Measurements from ENCODE around the gene PPFIA4. TPM values are rescaled to one million over a fixed set of nuclear protein-coding genes. Genes with fewer than 3 reads are reported as not detected.

Gene PPFIA4
- total and polyA plus RNA-seq, 2 donors (not counting 3 experiments of a cell fraction or from before 2014, with no cell fraction given), result 0.17 to 0.22 TPM

DNA sequence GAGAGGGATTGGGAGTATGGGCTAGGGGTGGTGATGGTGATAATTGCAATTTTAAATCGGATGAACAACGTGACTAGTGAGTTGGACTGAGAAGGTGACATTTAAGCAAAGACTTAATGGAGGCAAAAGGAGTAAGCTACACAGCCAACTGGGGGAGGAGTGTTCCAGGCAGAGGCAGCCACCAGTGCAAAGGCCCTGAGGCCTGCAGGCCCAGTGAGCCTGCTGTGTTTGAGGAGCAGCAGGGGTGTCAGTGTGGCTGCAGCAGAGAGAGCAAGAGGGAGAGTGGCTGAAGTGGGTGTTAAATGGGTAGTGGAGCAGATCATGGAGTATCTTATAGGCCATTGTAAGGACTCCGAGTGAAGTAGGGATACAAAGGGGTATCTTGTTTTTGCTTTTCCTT lies 40.7 kb downstream of the PPFIA4 start:
- intact Hi-C loops (cut with micrococcal nuclease), result no loop called here
- Histone ChIP-seq H3K4me2 (ENCODE audit: insufficient read depth, low read length) (no peak overlapping the region), H4K20me1 (replicated peaks; ENCODE audit: control insufficient read depth, extremely low read depth, insufficient read depth, low read length) (no peaks in the 10 kb centered on the region), H3K79me2 (ENCODE audit: control insufficient read depth, insufficient read depth, low read length) (no peaks in the 10 kb centered on the region), H3K36me3 (ENCODE audit: control insufficient read depth in 2 of 2, extremely low read depth in 1 of 2, insufficient read depth in 2 of 2, low read length in 2 of 2) (no peaks in the 10 kb centered on the region), H3K4me1 (ENCODE audit: control insufficient read depth, extremely low read depth, insufficient read depth, low read length) (no peaks in the 10 kb centered on the region), H2AFZ (ENCODE audit: low read depth, low read length) (no peak overlapping the region), H3K27ac (ENCODE audit: insufficient read depth, low read depth, low read length) (no peak overlapping the region), H3K4me3 (replicated peaks in 1 of 3; ENCODE audit: insufficient read depth in 1 of 3, low read depth in 1 of 3, low read length in 3 of 3) (no peak overlapping the region), H3K27me3 (ENCODE audit: control insufficient read depth in 2 of 2, insufficient read depth in 2 of 2, low read length in 2 of 2) (peaks cover 3 to 12% of the 10 kb centered on the region in 2 experiments), H3K9ac (replicated peaks; ENCODE audit: extremely low read depth, insufficient read depth, low read length) (no peak overlapping the region), H3K9me1 (replicated peaks; ENCODE audit: control insufficient read depth, extremely low read depth, insufficient read depth, low read length) (no peaks in the 10 kb centered on the region), H3K9me3 (replicated peaks; ENCODE audit: control insufficient read depth, insufficient read depth, low read length) (no peaks in the 10 kb centered on the region)
- no peak for DNase-seq (ENCODE audit: low read depth, low spot score)
- POLR2A ChIA-PET, result no interaction called here
- dilution Hi-C loops (cut with MboI; ENCODE audit: extremely low pct_ligation_motif_present, low sequenced_read_pairs), result no loop called here
- FAIRE-seq, result no peak
- TF ChIP-seq EZH2 (IDR thresholded peaks at IDR 0.05; ENCODE audit: borderline replicate concordance, low read depth, low read length, severe bottlenecking) (no peak), POLR2AphosphoS5 (IDR thresholded peaks at IDR 0.05; ENCODE audit: insufficient read depth, low read depth, low read length) (no peak), MAX (IDR thresholded peaks at IDR 0.05; ENCODE audit: insufficient read depth, insufficient read length) (no peak), GATA2 (IDR thresholded peaks at IDR 0.05; ENCODE audit: insufficient read depth, insufficient read length, low read depth, low read length) (no peak), MYC (IDR thresholded peaks at IDR 0.05; ENCODE audit: low read depth, low read length) (no peak), POLR2A (IDR thresholded peaks at IDR 0.05; ENCODE audit: low read depth, low read length) (no peak)
- BruUV-seq (replicated peaks), result no TSS peak
- CTCF ChIA-PET, result interaction anchor here (1.0 to 2.5 kb wide), 4 partner anchors 27 to 200 kb away, joined by 3 to 10 read pairs (median 8); no protein-coding TSS in a partner anchor

- dilution Hi-C loops (cut with MboI; ENCODE audit: extremely low pct_ligation_motif_present, low sequenced_read_pairs) (no loop called here), intact Hi-C loops (cut with micrococcal nuclease) (no loop called here)
- DNase-seq (ENCODE audit: low read depth, low spot score) (no peak), FAIRE-seq (no peak)
- no TSS peak for BruUV-seq (replicated peaks)
- no peak overlapping the region for H3K4me2 ChIP-seq (ENCODE audit: insufficient read depth, low read length)
- H3K4me3 ChIP-seq (replicated peaks in 1 of 3; ENCODE audit: insufficient read depth in 1 of 3, low read depth in 1 of 3, low read length in 3 of 3), result no peak overlapping the region
- H3K27ac ChIP-seq (ENCODE audit: insufficient read depth, low read depth, low read length), result no peak overlapping the region
- H3K79me2 ChIP-seq (ENCODE audit: control insufficient read depth, insufficient read depth, low read length), result no peaks in the 10 kb centered on the region
- H4K20me1 ChIP-seq (replicated peaks; ENCODE audit: control insufficient read depth, extremely low read depth, insufficient read depth, low read length), result no peaks in the 10 kb centered on the region
- POLR2A ChIA-PET, result no interaction called here
- H3K27me3 ChIP-seq (ENCODE audit: control insufficient read depth in 2 of 2, insufficient read depth in 2 of 2, low read length in 2 of 2), result peaks cover 20 to 23% of the 10 kb centered on the region in 2 experiments
- no peak overlapping the region for H3K9ac ChIP-seq (replicated peaks; ENCODE audit: extremely low read depth, insufficient read depth, low read length)
- TF ChIP-seq, protein P1, sequence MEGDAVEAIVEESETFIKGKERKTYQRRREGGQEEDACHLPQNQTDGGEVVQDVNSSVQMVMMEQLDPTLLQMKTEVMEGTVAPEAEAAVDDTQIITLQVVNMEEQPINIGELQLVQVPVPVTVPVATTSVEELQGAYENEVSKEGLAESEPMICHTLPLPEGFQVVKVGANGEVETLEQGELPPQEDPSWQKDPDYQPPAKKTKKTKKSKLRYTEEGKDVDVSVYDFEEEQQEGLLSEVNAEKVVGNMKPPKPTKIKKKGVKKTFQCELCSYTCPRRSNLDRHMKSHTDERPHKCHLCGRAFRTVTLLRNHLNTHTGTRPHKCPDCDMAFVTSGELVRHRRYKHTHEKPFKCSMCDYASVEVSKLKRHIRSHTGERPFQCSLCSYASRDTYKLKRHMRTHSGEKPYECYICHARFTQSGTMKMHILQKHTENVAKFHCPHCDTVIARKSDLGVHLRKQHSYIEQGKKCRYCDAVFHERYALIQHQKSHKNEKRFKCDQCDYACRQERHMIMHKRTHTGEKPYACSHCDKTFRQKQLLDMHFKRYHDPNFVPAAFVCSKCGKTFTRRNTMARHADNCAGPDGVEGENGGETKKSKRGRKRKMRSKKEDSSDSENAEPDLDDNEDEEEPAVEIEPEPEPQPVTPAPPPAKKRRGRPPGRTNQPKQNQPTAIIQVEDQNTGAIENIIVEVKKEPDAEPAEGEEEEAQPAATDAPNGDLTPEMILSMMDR (IDR thresholded peaks at IDR 0.05; ENCODE audit: extremely low read depth in 1 of 2, insufficient read depth in 1 of 2, low read depth in 1 of 2, low read length in 2 of 2), result no peak
- TF ChIP-seq POLR2A (IDR thresholded peaks at IDR 0.05; ENCODE audit: low read depth, low read length) (no peak), MAX (IDR thresholded peaks at IDR 0.05; ENCODE audit: insufficient read depth, insufficient read length) (no peak), FOS (IDR thresholded peaks at IDR 0.05; ENCODE audit: borderline replicate concordance, insufficient read depth, low read length) (no peak)
- no peaks in the 10 kb centered on the region for H3K9me1 ChIP-seq (replicated peaks; ENCODE audit: control insufficient read depth, extremely low read depth, insufficient read depth, low read length)
- no peak overlapping the region for H2AFZ ChIP-seq (ENCODE audit: low read depth, low read length)
- H3K4me1 ChIP-seq (ENCODE audit: control insufficient read depth, extremely low read depth, insufficient read depth, low read length), result no peaks in the 10 kb centered on the region
- H3K9me3 ChIP-seq (replicated peaks; ENCODE audit: control insufficient read depth, insufficient read depth, low read length), result no peaks in the 10 kb centered on the region
- no peaks in the 10 kb centered on the region for H3K36me3 ChIP-seq (ENCODE audit: control insufficient read depth in 2 of 2, extremely low read depth in 1 of 2, insufficient read depth in 2 of 2, low read length in 2 of 2)
- CTCF ChIA-PET, result interaction anchor here (1.3 to 2.4 kb wide), 2 partner anchors 15 to 29 kb away, joined by 3 to 10 read pairs; no protein-coding TSS in a partner anchor
These were observed 42.9 kb downstream of the PPFIA4 start for GRCh38 chr1:203069030-203069747.

Data from endothelial cell of umbilical vein (primary cell).